DND-41 (cell line): ENCODE results near the gene CEACAM19.

ENCODE experiments used
- EZH2 ChIP-seq: IDR thresholded peaks from 3 replicates; pipeline ENCODE4 v1.6.1; 2012; ENCODE audit warnings: borderline replicate concordance, low read depth, mild to moderate bottlenecking, moderate library complexity, low read length, inconsistent platforms; ENCODE audit not compliant: severe bottlenecking
- TF ChIP-seq, protein P1 (sequence below): IDR thresholded peaks from 2 replicates; pipeline ENCODE4 v1.5.1; 2012; ENCODE audit warnings: borderline replicate concordance, low read length, moderate library complexity, mild to moderate bottlenecking; ENCODE audit not compliant: poor library complexity, severe bottlenecking; ENCODE audit errors: extremely low read depth

DNA sequence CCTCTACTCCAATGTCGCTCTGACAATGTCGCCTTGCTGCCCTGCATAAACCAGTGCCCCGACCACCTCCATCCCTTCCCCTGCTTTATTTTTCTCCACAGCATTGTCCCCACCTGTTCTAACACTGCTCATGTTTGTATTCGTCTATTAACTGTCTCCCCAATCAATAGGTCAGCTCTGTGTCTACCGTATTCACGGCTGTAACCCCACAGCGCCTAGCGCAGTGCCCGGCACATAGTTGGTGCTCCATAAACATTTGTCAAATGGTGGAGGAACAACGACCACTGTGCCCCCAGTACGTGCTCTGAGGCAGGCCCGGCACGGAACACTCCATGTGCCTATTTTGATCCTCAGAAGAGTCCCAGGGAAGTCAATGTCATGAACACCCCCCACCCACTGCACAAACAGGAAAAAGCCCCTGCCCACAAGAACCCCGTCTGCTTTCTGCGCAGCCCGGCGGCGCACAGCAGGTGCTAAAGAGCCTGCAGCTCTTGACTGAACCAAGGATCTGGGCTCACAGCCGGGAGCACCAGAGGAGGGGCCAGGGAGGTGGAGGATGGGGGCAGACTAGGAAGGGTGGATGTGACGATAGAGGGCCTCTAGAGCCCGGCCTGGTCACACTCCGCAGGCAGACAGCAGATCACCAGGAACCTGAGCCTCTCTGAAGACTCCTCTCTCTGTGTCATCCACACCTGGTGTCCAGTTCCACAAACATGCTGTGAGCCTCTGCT lies 25.8 kb downstream of the CEACAM19 start:
- TF ChIP-seq, protein P1, sequence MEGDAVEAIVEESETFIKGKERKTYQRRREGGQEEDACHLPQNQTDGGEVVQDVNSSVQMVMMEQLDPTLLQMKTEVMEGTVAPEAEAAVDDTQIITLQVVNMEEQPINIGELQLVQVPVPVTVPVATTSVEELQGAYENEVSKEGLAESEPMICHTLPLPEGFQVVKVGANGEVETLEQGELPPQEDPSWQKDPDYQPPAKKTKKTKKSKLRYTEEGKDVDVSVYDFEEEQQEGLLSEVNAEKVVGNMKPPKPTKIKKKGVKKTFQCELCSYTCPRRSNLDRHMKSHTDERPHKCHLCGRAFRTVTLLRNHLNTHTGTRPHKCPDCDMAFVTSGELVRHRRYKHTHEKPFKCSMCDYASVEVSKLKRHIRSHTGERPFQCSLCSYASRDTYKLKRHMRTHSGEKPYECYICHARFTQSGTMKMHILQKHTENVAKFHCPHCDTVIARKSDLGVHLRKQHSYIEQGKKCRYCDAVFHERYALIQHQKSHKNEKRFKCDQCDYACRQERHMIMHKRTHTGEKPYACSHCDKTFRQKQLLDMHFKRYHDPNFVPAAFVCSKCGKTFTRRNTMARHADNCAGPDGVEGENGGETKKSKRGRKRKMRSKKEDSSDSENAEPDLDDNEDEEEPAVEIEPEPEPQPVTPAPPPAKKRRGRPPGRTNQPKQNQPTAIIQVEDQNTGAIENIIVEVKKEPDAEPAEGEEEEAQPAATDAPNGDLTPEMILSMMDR, result no peak
- TF ChIP-seq EZH2, result no peak
